C4-2B (cell line): ENCODE data around the gene BORCS6.

Experiments
- CTCF ChIP-seq: fragments of 450-650 bp; conservative IDR thresholded peaks from 2 replicates; pipeline ENCODE4 v1.5.1; 2017; ENCODE audit warnings: mild to moderate bottlenecking
- ZFX ChIP-seq: fragments of 450-650 bp; IDR thresholded peaks from 2 replicates; pipeline ENCODE4 v1.6.1; 2017

- TF ChIP-seq CTCF (no peak), ZFX (no peak)
Observed at GRCh38 chr17:8162997-8163977, 26.7 kb downstream of the BORCS6 start.
